Measurements from ENCODE around the gene FBXO31. TPM values are rescaled to one million over a fixed set of nuclear protein-coding genes. Genes with fewer than 3 reads are reported as not detected.

FBXO31 gene
- 16.8 to 27.2 TPM (median 23.9 TPM) in 5 replicates for total RNA-seq (2022; extraction: Qiagen RNA extraction; ENCODE audit: low read depth)

GRCh38 chr16:87383505-87384161, at the start of gene FBXO31:
FBXO31 (minus strand) TSS chr16:87383776; CDS start chr16:87383744, 32 bp downstream.

GRCh38 chr16:87391950-87392820, 8.6 kb upstream of the FBXO31 start, which contains the start of gene MAP1LC3B:
MAP1LC3B (plus strand) TSS chr16:87392336; CDS start chr16:87392428, 92 bp downstream.

GRCh38 chr16:87316923-87317749, 66.4 kb downstream of the FBXO31 start, which contains the start of gene C16orf95:
C16orf95 (minus strand) TSS chr16:87317392; CDS start chr16:87317242, 150 bp downstream.

Other genes starting within 250 kb of the FBXO31 start
- gene C16orf95, start 66.4 kb downstream of the FBXO31 start, total RNA-seq (2022; extraction: Qiagen RNA extraction; ENCODE audit: low read depth): 4.2 to 6.4 TPM (median 5.8 TPM) in 5 replicates
- gene MAP1LC3B, start 8.6 kb upstream of the FBXO31 start, total RNA-seq (2022; extraction: Qiagen RNA extraction; ENCODE audit: low read depth): 71.7 to 115 TPM (median 78.5 TPM) in 5 replicates
- 5.2 to 9.6 TPM (median 9.3 TPM) in 5 replicates for gene ZCCHC14, start 109.2 kb upstream of the FBXO31 start, total RNA-seq (2022; extraction: Qiagen RNA extraction; ENCODE audit: low read depth)
- 0.80 to 2.8 TPM (median 2.4 TPM) in 5 replicates for gene JPH3, start 218.7 kb upstream of the FBXO31 start, total RNA-seq (2022; extraction: Qiagen RNA extraction; ENCODE audit: low read depth)

Data from A549 treated with ZK216348 at 1 μM for 4 hours (cell line).